Measurements from ENCODE around the gene LYZL4. TPM values are rescaled to one million over a fixed set of nuclear protein-coding genes. Genes with fewer than 3 reads are reported as not detected.

LYZL4 gene
- total RNA-seq, 1 experiment from 2014 or later, result not detected

DNA sequence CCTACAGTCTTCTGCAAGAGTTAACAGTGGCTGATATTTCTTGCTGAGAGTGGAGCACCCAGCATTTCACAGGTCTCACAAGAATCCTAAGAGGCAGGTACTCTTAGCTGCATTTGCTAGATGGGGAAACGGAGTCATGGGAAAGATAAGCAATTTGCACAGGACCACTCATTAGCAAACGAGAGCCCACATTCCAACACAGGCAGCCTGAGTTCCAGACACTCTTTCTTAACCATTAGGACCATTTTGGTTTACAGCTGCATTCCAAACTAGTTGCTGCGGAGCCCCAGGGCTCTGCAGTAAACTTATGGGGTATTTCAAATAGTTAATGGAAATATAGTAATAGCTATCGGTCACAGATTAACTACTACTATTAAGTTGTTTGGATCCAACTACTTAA lies 42.5 kb downstream of the LYZL4 start:
- ATAC-seq (no peak), DNase-seq (ENCODE audit: low read depth, low spot score) (no peak)
- ChIA-PET CTCF (no interaction called here), POLR2A (no interaction called here), RAD21 (ENCODE audit: low non-redundant PET in 1 of 2, low total read pairs in 2 of 2, uncharacterized antibody in 2 of 2, unreplicated experiment in 2 of 2) (no interaction called here)
- H3K4me3 ChIP-seq (replicated peaks in 1 of 2; ENCODE audit: low read depth in 1 of 2, low read length in 2 of 2), result no peak overlapping the region
- H3K27ac ChIP-seq (ENCODE audit: low read depth, low read length), result no peak overlapping the region
- H3K9me3 ChIP-seq (ENCODE audit: control insufficient read depth in 1 of 2, insufficient read depth in 1 of 2, low read depth in 1 of 2, low read length in 2 of 2), result peaks cover 0 to 7% of the 10 kb centered on the region in 2 experiments; a peak in 1 of 4 replicates
- H3K27me3 ChIP-seq (ENCODE audit: insufficient read depth, low read length), result no peaks in the 10 kb centered on the region
- H3K9ac ChIP-seq (ENCODE audit: low read length), result no peak overlapping the region
- intact Hi-C loops (cut with micrococcal nuclease), result no loop called here
- H3K36me3 ChIP-seq (ENCODE audit: control insufficient read depth in 1 of 2, insufficient read depth in 2 of 2, low read length in 2 of 2), result no peaks in the 10 kb centered on the region
- H3K79me2 ChIP-seq (ENCODE audit: insufficient read depth, low read length), result no peaks in the 10 kb centered on the region
- no peak overlapping the region for H3K4me2 ChIP-seq (ENCODE audit: low read length)
- TF ChIP-seq, protein P1, sequence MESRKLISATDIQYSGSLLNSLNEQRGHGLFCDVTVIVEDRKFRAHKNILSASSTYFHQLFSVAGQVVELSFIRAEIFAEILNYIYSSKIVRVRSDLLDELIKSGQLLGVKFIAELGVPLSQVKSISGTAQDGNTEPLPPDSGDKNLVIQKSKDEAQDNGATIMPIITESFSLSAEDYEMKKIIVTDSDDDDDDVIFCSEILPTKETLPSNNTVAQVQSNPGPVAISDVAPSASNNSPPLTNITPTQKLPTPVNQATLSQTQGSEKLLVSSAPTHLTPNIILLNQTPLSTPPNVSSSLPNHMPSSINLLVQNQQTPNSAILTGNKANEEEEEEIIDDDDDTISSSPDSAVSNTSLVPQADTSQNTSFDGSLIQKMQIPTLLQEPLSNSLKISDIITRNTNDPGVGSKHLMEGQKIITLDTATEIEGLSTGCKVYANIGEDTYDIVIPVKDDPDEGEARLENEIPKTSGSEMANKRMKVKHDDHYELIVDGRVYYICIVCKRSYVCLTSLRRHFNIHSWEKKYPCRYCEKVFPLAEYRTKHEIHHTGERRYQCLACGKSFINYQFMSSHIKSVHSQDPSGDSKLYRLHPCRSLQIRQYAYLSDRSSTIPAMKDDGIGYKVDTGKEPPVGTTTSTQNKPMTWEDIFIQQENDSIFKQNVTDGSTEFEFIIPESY (IDR thresholded peaks at IDR 0.05; ENCODE audit: extremely low read depth, insufficient replicate concordance, low read length), result no peak
- TF ChIP-seq RAD21 (IDR thresholded peaks at IDR 0.05; ENCODE audit: low read depth) (no peak), EZH2phosphoT487 (IDR thresholded peaks at IDR 0.05; ENCODE audit: borderline replicate concordance) (no peak), CEBPB (IDR thresholded peaks at IDR 0.05; ENCODE audit: low read depth) (no peak), ZNF274 (IDR thresholded peaks at IDR 0.05; ENCODE audit: low read depth, low read length) (no peak), CBX3 (IDR thresholded peaks at IDR 0.05; ENCODE audit: low read depth) (no peak), JUND (IDR thresholded peaks at IDR 0.05) (no peak)
- TF ChIP-seq, protein P2, sequence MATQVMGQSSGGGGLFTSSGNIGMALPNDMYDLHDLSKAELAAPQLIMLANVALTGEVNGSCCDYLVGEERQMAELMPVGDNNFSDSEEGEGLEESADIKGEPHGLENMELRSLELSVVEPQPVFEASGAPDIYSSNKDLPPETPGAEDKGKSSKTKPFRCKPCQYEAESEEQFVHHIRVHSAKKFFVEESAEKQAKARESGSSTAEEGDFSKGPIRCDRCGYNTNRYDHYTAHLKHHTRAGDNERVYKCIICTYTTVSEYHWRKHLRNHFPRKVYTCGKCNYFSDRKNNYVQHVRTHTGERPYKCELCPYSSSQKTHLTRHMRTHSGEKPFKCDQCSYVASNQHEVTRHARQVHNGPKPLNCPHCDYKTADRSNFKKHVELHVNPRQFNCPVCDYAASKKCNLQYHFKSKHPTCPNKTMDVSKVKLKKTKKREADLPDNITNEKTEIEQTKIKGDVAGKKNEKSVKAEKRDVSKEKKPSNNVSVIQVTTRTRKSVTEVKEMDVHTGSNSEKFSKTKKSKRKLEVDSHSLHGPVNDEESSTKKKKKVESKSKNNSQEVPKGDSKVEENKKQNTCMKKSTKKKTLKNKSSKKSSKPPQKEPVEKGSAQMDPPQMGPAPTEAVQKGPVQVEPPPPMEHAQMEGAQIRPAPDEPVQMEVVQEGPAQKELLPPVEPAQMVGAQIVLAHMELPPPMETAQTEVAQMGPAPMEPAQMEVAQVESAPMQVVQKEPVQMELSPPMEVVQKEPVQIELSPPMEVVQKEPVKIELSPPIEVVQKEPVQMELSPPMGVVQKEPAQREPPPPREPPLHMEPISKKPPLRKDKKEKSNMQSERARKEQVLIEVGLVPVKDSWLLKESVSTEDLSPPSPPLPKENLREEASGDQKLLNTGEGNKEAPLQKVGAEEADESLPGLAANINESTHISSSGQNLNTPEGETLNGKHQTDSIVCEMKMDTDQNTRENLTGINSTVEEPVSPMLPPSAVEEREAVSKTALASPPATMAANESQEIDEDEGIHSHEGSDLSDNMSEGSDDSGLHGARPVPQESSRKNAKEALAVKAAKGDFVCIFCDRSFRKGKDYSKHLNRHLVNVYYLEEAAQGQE (IDR thresholded peaks at IDR 0.05; ENCODE audit: low read depth), result no peak
- no peaks in the 10 kb centered on the region for H3K9me2 ChIP-seq (ENCODE audit: insufficient read depth)
- no peak overlapping the region for H2AFZ ChIP-seq (ENCODE audit: low read depth, low read length, poor library complexity, severe bottlenecking)
- BruUV-seq (replicated peaks), result no TSS peak
- H4K20me1 ChIP-seq (ENCODE audit: insufficient read depth), result no peaks in the 10 kb centered on the region
- no peaks in the 10 kb centered on the region for H3K4me1 ChIP-seq (ENCODE audit: control insufficient read depth in 1 of 2, insufficient read depth in 2 of 2, low read length in 2 of 2)
